Caco-2 (cell line): Measurements from ENCODE around the gene OR52M1. TPM values are rescaled to one million over a fixed set of nuclear protein-coding genes. Genes with fewer than 3 reads are reported as not detected.

Experiments used
- BruUV-seq: library from RNA; stranded (reverse); fragments of 400-500 nt; replicated peaks from 2 replicates; lab custom pipeline; 2021; lab: Mats Ljungman, UMichigan
- CTCF ChIA-PET: fragments of 300-600 bp; sonication (Branson Sonifier 250); formaldehyde crosslinking; loops from one replicate; lab custom pipeline; 2022; ENCODE audit warnings: antibody characterized with exemption; lab: Charles Lee
- POLR2A ChIA-PET: fragments of 300-600 bp; sonication (Branson Sonifier 250); formaldehyde crosslinking; loops from one replicate; lab custom pipeline; 2022; ENCODE audit warnings: antibody characterized with exemption; lab: Charles Lee
- DNase-seq, 2 experiments: peaks; one replicate each; pipeline versions ENCODE4 v3.0.0 to v3.0.0-alpha.2; 2020 to 2022
- H3K27me3 ChIP-seq: replicated peaks from 2 replicates; pipeline ENCODE4 v1.6.0; 2011; ENCODE audit warnings: low read length; ENCODE audit not compliant: control insufficient read depth, insufficient read depth
- H3K36me3 ChIP-seq: 2 replicates; pipeline ENCODE4 v1.5.1; 2011; ENCODE audit warnings: low read length; ENCODE audit not compliant: control insufficient read depth, insufficient read depth
- H3K4me1 ChIP-seq: fragments of 250-450 bp; sonication (Bioruptor Pico); 2 replicates; pipeline ENCODE4 v1.5.1; 2020; ENCODE audit warnings: mild to moderate bottlenecking
- H3K4me3 ChIP-seq: 2 replicates; pipeline ENCODE4 v1.5.1; 2011; ENCODE audit warnings: low read depth, mild to moderate bottlenecking, control low read depth, low read length
- H3K9me3 ChIP-seq: fragments of 250-450 bp; sonication (Bioruptor Pico); 2 replicates; pipeline ENCODE4 v1.5.1; 2020; ENCODE audit warnings: mild to moderate bottlenecking, moderate library complexity
- H3K27ac Mint-ChIP-seq: one replicate; pipeline ENCODE4 v1.8.0; 2022; ENCODE audit warnings: mixed read lengths; ENCODE audit not compliant: unreplicated experiment
- H3K27me3 Mint-ChIP-seq: one replicate; pipeline ENCODE4 v1.8.0; 2022; ENCODE audit warnings: mixed read lengths; ENCODE audit not compliant: insufficient read depth, unreplicated experiment
- H3K36me3 Mint-ChIP-seq: one replicate; pipeline ENCODE4 v1.8.0; 2022; ENCODE audit warnings: mild to moderate bottlenecking, mixed read lengths; ENCODE audit not compliant: insufficient read depth, unreplicated experiment
- H3K4me1 Mint-ChIP-seq: one replicate; pipeline ENCODE4 v1.8.0; 2022; ENCODE audit warnings: low read depth, mixed read lengths; ENCODE audit not compliant: unreplicated experiment
- H3K4me3 Mint-ChIP-seq: one replicate; pipeline ENCODE4 v1.8.0; 2022; ENCODE audit warnings: mild to moderate bottlenecking, moderate library complexity, mixed read lengths; ENCODE audit not compliant: unreplicated experiment
- H3K9me3 Mint-ChIP-seq: one replicate; pipeline ENCODE4 v1.8.0; 2022; ENCODE audit warnings: mixed read lengths; ENCODE audit not compliant: unreplicated experiment
- CTCF ChIP-seq, 2 experiments: fragments of 200-600 bp in 1 of 2; IDR thresholded peaks; 1 replicate in 1 of 2; 2 replicates in 1 of 2; pipeline versions ENCODE4 v1.5.1 to v1.8.0; 2011 to 2022; ENCODE audit warnings: antibody characterized with exemption in 1 of 2, control low read depth in 1 of 2, inconsistent platforms in 1 of 2, low read depth in 1 of 2, low read length in 1 of 2, mild to moderate bottlenecking in 1 of 2, moderate library complexity in 1 of 2; ENCODE audit not compliant: insufficient read depth in 1 of 2, severe bottlenecking in 1 of 2, unreplicated experiment in 1 of 2
- intact Hi-C: fragments of 100-400 bp; cut with micrococcal nuclease; formaldehyde crosslinking; loops from one replicate; pipeline ENCODE4 v1.10.0; 2022; ENCODE audit not compliant: unreplicated experiment
- total RNA-seq: library from RNA; stranded (reverse); gene quantifications from 2 replicates; pipeline ENCODE4 v1.2.3, GENCODE V29; 2022

OR52M1 gene
- total RNA-seq, 1 experiment from 2014 or later = not detected

DNA sequence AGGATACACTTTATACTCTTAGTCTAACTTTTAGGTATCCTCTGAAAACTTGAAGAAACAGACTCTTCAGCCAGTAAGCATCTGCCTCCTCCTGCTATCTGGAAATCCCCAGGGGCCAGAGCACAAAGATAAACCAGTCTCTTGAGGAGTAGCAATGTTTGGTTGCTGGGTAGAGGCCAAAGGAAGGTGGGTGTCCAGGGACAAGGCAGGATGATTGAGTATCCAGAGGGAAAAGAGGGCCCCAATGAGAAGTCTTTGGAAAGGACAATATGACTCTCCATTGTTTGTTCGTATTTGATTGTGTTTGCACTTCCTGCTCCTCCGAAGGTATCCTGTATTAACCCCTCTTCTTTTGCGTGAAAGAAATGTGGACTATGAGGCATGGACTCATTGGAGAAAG lies 44.0 kb downstream of the OR52M1 start:
- peaks cover 17% of the 10 kb centered on the region for H3K27me3 Mint-ChIP-seq
- no peak overlapping the region for H3K27ac Mint-ChIP-seq
- no peaks in the 10 kb centered on the region for H3K4me1 Mint-ChIP-seq
- Histone ChIP-seq H3K27me3 (no peaks in the 10 kb centered on the region), H3K4me3 (no peak overlapping the region), H3K36me3 (no peaks in the 10 kb centered on the region), H3K4me1 (no peaks in the 10 kb centered on the region), H3K9me3 (no peaks in the 10 kb centered on the region)
- ChIA-PET CTCF (no interaction called here), POLR2A (no interaction called here)
- DNase-seq = no peak
- H3K4me3 Mint-ChIP-seq = no peak overlapping the region
- BruUV-seq = no TSS peak
- no peak for TF ChIP-seq CTCF (IDR thresholded peaks at IDR 0.05; ENCODE audit: insufficient read depth in 1 of 2, low read depth in 1 of 2, low read length in 1 of 2, severe bottlenecking in 1 of 2, unreplicated experiment in 1 of 2)
- no peaks in the 10 kb centered on the region for H3K36me3 Mint-ChIP-seq
- no peaks in the 10 kb centered on the region for H3K9me3 Mint-ChIP-seq
- intact Hi-C loops = no loop called here

GRCh38 chr11:4593739-4594138 lies 48.7 kb downstream of the OR52M1 start, which contains the start of gene OR52I1:
OR52I1 (plus strand) TSS chr11:4594039; CDS start chr11:4594039, 0 bp downstream.
- Histone ChIP-seq H3K27me3 (no peaks in the 10 kb centered on the region), H3K4me3 (no peak within 1 kb of the TSS), H3K9me3 (no peaks in the 10 kb centered on the region), H3K36me3 (no peaks in the 10 kb centered on the region), H3K4me1 (no peaks in the 10 kb centered on the region)
- Mint-ChIP-seq H3K9me3 (no peaks in the 10 kb centered on the region), H3K36me3 (no peaks in the 10 kb centered on the region), H3K4me3 (no peak within 1 kb of the TSS), H3K4me1 (no peaks in the 10 kb centered on the region), H3K27ac (no peak within 1 kb of the TSS), H3K27me3 (peaks cover 9% of the 10 kb centered on the region)
- CTCF ChIA-PET = no interaction called here
- no TSS peak for BruUV-seq
- intact Hi-C loops = no loop called here
- POLR2A ChIA-PET = no interaction called here
- no peak for DNase-seq
- no peak for TF ChIP-seq CTCF (IDR thresholded peaks at IDR 0.05; ENCODE audit: insufficient read depth in 1 of 2, low read depth in 1 of 2, low read length in 1 of 2, severe bottlenecking in 1 of 2, unreplicated experiment in 1 of 2)

Other genes starting within 250 kb of the OR52M1 start
- gene OR52B4, start 176.8 kb upstream of the OR52M1 start, total RNA-seq = not detected in 2 replicates
- gene TRIM21, start 151.5 kb upstream of the OR52M1 start, total RNA-seq = 5.4 and 6.1 TPM in 2 replicates
- gene OR52K2, start 95.9 kb upstream of the OR52M1 start, total RNA-seq = not detected in 2 replicates
- gene OR52K1, start 62.5 kb upstream of the OR52M1 start, total RNA-seq = not detected in 2 replicates
- not detected in 2 replicates for gene OR52I2, start 36.6 kb downstream of the OR52M1 start, total RNA-seq
- gene OR52I1, start 48.8 kb downstream of the OR52M1 start, total RNA-seq = not detected in 2 replicates
- 4.9 and 6.9 TPM in 2 replicates for gene TRIM68, start 63.0 kb downstream of the OR52M1 start, total RNA-seq
- gene OR51D1, start 92.3 kb downstream of the OR52M1 start, total RNA-seq = not detected in 2 replicates
- gene OR51E1, start 98.8 kb downstream of the OR52M1 start, total RNA-seq = not detected in 2 replicates
- not detected in 2 replicates for gene OR51E2, start 152.7 kb downstream of the OR52M1 start, total RNA-seq
- gene MMP26, start 159.6 kb downstream of the OR52M1 start, total RNA-seq = not detected in 2 replicates
- gene OR51F1, start 224.7 kb downstream of the OR52M1 start, total RNA-seq = not detected in 2 replicates